Suprapubic skin (tissue), 4 donors: Measurements from ENCODE around the gene SFSWAP.
"Not testable (repeated sequence)": the region's sequence is repeated elsewhere in the genome, so short reads cannot be mapped to it uniquely, and the experiment has no call there.

Experiments
- EP300 ChIP-seq: sonication (generic); formaldehyde crosslinking; IDR thresholded peaks from one replicate; pipeline ENCODE4 v1.6.1; 2017; ENCODE audit warnings: antibody characterized with exemption
- POLR2AphosphoS5 ChIP-seq, 3 donors: sonication (generic); formaldehyde crosslinking; IDR thresholded peaks; one replicate each; pipeline ENCODE4 v1.6.1; 2017; ENCODE audit warnings: antibody characterized with exemption in 3 of 3
- TF ChIP-seq, protein P1 (sequence below), 2 donors: fragments of 200-600 bp in 1 of 2; fragments of 450-650 bp in 1 of 2; sonication (generic) in 1 of 2; IDR thresholded peaks; one replicate each; pipeline ENCODE4 v1.5.1; 2016 to 2019; ENCODE audit warnings: antibody characterized with exemption in 2 of 2, mild to moderate bottlenecking in 1 of 2, moderate library complexity in 1 of 2

DNA sequence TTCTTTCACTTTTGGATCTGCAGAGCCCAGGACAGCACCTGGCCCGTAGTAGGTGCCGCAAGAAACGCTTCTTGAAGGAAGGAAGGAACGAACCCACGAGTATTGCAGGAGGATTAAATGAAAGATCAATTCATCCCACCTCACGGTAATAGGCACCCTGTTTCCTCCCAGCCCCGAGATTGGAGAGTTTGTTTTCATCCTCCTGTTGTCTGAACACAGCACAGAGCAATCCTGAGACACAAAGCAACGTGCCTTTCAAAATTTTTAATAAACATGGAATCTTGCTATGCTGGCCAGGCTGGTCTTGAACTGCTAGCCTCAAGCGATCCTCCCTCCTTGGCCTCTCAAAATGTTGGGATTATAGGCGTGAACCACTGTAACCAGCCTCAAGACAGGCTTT, 48.5 kb upstream of the SFSWAP start:
- TF ChIP-seq, protein P1, sequence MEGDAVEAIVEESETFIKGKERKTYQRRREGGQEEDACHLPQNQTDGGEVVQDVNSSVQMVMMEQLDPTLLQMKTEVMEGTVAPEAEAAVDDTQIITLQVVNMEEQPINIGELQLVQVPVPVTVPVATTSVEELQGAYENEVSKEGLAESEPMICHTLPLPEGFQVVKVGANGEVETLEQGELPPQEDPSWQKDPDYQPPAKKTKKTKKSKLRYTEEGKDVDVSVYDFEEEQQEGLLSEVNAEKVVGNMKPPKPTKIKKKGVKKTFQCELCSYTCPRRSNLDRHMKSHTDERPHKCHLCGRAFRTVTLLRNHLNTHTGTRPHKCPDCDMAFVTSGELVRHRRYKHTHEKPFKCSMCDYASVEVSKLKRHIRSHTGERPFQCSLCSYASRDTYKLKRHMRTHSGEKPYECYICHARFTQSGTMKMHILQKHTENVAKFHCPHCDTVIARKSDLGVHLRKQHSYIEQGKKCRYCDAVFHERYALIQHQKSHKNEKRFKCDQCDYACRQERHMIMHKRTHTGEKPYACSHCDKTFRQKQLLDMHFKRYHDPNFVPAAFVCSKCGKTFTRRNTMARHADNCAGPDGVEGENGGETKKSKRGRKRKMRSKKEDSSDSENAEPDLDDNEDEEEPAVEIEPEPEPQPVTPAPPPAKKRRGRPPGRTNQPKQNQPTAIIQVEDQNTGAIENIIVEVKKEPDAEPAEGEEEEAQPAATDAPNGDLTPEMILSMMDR (IDR thresholded peaks at IDR 0.05) = not testable (repeated sequence)
- not testable (repeated sequence) for TF ChIP-seq EP300; POLR2AphosphoS5 (IDR thresholded peaks at IDR 0.05)
